Measurements from ENCODE around the gene FBXL14.

DNA sequence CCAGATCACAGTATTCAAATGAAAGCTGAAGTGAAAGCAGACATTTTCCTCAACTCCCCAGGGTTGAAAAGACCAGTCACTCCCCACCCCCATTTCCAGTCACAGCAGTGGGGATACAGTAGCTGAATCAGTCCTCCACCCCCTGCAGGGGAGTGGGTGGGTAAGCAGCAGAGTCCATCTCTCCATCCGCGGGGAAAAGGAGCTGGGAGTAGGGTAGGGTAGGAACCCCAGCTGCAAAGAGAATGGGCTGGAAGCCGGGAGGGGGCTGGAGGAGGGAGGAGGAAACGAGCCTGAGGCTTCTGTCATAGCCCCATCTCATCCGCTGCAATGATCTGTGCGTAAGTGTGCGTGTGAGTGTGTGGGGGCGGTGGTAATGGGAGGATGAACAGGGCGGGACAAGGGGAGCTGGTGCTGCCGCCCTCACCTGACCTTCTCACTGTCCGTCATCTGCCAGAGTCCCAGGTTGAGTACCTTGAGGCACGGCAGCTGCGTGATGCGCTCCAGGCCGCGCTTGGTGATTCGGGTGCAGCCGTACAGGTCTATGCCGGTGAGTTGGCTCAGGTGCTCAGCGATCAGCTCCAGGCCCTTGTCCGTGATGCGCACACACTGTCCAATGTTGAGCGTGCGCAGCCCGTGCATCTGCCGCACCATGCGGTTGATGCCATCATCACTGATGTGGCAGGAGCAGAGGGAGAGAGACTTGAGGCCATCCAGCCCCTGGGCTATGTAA lies 1.8 kb downstream of the FBXL14 start:
- 0 out of 2 replicates have a peak, but pooled peaks have one; percentile 13 for TF ChIP-seq CTCF (conservative IDR thresholded peaks at IDR 0.05; ENCODE audit: low read depth, low read length)
- TF ChIP-seq EZH2 (IDR thresholded peaks at IDR 0.05; ENCODE audit: borderline replicate concordance, low read depth, low read length, poor library complexity, severe bottlenecking) = no peak
